Activated CD4-positive, CD25-positive, alpha-beta regulatory T cell treated with anti-CD3 and anti-CD28 coated beads, Interleukin-2, amount 50 U/mL, for 72 hours (primary cell): Measurements from ENCODE around the gene PRR23B.
"Not testable (repeated sequence)": the region's sequence is repeated elsewhere in the genome, so short reads cannot be mapped to it uniquely, and the experiment has no call there.

Source experiments
- DNase-seq: peaks from one replicate; pipeline ENCODE4 v3.0.0; 2021

PRR23B gene

DNA sequence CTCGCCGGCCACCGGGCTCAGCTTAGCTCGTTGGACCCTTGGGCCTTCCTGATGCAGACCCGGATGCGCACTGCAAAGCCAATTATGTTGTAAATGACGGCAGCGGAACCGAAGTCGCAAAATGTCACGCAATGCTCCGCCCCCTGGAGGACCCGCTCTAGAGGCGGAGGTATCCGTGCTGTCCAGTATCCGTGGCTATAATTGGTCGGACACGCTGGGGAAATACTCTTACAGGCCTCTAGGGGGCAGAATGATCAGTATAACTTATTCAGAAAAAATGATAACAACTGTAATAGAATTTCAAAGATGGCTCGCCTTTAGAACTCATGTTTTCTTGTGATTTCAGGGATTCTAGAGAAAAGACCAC lies at the start of gene PRR23B:
Gene PRR23B (minus strand): TSS at position 59 of the 367 bp plus-strand sequence. CDS start 265 bp downstream, outside the sequence.
- no peak for DNase-seq

GRCh38 chr3:139062918-139063317 lies 42.2 kb upstream of the PRR23B start:
- DNase-seq, result no peak

DNA sequence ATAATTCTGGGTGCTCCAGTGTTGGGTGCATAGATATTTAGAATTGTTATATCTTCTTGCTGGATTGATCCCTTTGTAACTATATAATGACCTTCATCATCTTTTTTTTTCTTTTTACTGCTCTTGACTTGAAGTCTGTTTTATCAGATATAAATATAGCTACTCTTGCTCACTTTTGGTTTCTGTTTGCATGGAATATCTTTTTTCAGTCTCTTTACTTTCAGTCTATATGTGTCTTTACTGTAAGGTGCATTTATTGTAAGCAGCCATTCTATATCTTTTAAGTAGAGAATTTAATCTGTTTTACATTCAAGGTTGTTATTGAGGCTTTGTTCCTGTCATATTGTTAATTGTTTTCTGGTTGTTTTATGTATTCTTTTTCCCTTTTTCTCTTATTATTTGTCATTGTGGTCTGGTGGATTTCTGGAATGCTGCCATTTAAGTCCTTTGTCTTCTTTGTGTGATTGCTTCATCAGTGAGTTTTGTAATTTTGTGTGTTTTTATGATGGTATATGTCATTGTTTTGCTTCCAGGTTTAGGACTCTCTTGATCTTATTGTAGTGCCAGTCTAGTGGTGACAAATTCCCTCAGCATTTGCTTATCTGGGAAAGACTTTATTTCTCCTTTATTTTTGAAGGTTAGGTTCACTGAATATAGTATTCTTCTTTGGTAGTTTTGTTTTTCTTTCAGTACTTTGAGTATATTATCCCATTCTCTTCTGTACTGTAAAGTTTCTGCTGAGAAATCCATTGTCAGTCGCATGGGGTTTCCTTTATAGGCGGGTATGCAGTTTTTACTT lies 32.3 kb upstream of the PRR23B start:
- no peak for DNase-seq

- no peak for DNase-seq
Measured at GRCh38 chr3:139044366-139045210, 23.9 kb upstream of the PRR23B start, which contains the start of gene PRR23C. Gene PRR23C, minus strand, starts transcription at chr3:139044892. Its CDS starts 272 bp downstream, at chr3:139044620.

DNA sequence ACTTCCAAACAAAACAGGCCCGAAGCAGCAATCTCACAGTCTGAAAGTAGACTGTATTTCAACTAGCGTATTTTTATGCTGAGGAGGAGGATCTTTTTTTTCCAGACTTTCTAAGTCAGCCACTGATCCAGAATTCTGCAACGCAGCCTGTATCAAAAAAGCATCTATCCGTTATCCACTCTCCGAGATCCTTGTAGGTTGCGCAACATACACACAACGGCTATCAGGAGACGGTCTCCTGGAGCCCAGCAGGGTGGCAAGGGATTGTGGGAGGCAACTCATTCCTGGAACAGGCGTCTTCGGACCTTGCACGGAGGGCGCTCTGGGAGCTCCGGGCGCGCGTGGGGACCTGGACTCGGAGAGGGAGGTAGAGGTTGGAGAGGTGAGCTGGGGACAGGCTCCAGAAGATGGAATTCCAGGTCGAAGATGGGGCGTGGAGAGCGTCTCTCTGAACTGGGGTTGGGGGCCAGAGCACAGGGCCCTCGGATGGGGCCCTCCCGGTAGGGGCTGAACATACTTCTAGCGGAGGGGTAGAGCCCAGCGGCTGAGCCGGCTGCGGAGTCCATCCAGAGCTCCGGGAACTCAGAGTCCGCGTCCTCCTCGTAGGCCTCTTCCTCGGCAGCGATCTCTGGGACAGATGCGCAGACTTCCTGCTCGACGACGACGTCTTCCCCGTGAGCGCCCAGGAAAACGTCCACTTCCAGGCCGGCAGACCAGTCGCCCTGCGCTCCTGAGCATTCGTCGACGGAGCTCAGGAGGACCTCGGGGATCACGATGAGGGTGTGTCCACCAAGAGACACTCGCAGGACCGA lies 23.0 kb upstream of the PRR23B start:
- no peak for DNase-seq

GRCh38 chr3:139037478-139037877 lies 16.8 kb upstream of the PRR23B start:
- DNase-seq, result no peak

DNA sequence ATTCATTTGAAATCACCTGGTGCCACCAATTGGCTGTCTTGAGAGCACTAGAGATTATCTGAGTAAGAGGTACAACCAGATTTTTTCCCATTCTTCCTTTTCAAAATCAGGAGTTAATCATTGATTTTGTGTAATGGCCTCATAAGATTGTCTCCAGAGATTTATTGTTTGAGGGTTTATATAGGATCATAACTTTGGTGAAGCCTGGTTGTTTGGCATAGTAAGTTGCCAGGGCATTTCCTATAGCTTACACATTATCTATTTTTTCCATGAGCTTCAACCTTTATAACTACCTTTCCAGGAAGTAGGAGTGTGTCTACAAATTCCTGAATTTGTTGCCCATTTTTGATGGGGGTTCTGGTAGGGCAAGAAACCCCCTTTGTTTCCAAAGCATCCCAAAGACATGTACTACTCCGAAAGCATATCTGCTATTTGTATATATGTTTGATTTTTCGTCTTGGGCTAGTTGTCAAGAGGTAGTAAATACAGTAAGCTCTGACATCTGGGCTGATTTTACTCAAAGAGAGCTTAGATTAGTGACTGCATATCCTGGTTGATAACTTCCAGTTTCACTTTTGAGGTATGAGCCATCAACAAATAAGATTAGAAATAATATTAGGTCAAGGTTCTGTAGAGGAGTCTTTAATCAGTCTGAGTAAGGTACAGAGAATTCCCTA lies 11.7 kb upstream of the PRR23B start:
- DNase-seq, result no peak

DNA sequence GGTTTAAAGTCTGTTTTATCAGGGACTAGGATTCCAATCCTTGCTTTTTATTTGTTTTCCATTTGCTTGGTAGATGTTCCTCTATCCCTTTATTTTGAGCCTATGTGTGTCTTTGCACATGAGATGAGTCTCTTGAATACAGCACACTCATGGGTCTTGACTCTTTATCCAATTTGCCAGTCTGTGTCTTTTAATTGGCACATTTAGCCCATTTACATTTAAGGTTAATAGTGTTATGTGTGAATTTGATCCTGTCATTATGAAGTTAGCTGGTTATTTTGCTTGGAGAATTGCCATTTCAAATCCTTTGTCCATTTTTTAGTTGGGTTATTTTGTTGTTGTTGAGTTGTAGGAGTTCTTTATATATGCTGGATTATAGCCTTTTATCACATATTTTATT lies 9.8 kb upstream of the PRR23B start:
- not testable (repeated sequence) for DNase-seq

- no peak for DNase-seq
Measured at GRCh38 chr3:139024968-139025367, 4.2 kb upstream of the PRR23B start.

GRCh38 chr3:139020036-139020867 lies 474 bp downstream of the PRR23B start:
- DNase-seq, result no peak

DNA sequence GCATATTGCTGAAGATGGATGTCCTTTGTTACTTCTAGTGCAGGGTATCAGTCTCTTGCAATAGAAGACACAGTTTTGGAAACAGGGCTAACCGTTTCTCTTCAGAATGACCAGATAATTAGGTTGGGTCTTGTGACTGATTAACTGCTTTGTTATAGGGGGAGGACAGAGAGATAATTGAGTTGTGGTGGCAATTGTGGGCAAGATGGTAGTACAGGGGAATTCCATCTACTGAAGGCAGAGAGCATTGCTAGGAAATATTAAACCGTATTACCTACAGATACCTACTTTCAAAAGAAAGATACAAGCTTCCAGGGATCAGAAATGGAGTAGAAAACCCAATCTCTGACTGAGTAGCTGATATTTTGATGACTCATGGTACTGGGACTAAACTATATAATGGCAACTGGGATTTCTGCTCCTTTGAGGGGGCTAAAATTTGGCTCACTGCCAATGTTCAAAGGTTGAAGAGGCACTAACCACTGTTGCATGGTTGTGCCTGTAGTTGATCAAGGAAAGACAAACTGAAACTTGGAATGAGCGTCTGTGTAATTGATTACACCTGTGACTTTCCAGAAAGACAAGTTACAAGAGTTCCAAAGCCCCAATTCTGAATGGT lies 4.2 kb downstream of the PRR23B start:
- no peak for DNase-seq

- DNase-seq, result no peak
Measured at GRCh38 chr3:139006051-139006716, 14.5 kb downstream of the PRR23B start, which contains the start of gene PRR23A. Gene PRR23A, minus strand, starts transcription at chr3:139006268. Its CDS starts 0 bp downstream, at chr3:139006268.

DNA sequence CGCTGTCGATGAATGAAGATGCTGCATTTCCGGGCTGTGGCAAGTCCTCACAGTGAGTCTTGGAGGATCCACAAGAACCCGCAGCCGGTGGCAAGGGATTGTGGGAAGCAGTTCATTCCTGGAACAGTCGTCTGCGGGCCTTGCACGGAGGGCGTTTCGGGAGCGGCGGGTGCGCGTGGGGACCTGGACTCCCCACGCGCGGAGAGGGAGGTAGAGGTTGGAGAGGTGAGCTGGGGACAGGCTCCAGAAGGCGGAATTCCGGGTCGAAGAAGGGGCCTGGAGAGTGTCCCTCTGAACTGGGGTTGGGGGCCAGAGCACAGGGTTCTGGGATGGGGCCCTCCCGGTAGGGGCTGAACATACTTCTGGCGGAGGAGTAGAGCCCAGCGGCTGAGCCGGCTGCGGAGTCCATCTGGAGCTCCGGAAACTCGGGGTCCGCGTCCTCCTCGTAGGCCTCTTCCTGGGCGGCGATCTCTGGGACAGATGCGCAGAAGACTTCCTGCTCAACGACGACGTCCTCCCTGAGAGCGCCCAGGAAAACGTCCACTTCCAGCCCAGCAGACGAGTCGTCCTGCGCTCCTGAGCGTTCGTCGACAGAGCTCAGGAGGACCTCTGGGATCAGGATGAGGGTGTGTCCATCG lies 15.3 kb downstream of the PRR23B start:
- no peak for DNase-seq

- no peak for DNase-seq
Measured at GRCh38 chr3:138995706-138996105, 25.0 kb downstream of the PRR23B start.

- DNase-seq, result no peak
Measured at GRCh38 chr3:138987181-138987580, 33.5 kb downstream of the PRR23B start.

DNA sequence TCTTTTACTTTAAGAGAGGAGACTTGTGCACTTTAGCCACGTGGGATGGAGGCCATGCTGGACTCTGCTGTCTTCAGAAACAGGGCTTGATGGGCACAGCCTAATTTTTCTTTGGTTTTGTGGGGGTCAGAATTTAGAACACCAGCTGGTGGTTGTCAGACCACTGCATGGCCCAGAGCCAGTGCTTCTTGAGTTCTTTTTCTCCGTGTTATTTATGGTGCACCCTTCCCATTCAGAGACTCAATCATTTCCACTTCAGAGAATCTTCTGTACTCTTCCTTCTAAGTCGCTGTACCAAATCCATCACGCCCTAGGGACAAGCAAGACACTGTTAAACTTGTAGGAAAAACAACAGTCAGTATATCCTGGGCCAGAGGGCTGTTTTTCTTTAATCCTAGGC lies 34.8 kb downstream of the PRR23B start:
- no peak for DNase-seq

DNA sequence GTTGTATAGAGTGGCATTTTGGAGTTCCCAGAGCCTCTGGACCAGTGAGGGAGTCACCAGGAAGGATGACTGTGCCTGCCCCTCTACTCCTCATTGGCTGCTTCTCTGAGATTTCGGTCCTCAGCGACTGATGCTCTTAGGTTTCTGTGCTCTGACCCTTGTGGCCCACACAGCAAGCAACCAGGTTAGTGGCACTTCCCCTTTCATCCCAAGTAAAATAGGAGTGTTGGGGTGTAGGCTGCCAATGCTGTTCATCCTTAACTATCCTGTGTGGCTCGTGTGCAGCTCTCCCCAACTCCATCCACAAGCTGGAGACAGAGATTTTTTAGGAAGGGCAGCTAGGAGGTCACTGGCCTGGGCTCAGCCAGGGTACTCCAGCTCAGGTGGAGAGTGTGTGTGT lies 35.9 kb downstream of the PRR23B start:
- DNase-seq, result no peak

GRCh38 chr3:138976047-138976446 lies 44.7 kb downstream of the PRR23B start:
- DNase-seq, result no peak

DNA sequence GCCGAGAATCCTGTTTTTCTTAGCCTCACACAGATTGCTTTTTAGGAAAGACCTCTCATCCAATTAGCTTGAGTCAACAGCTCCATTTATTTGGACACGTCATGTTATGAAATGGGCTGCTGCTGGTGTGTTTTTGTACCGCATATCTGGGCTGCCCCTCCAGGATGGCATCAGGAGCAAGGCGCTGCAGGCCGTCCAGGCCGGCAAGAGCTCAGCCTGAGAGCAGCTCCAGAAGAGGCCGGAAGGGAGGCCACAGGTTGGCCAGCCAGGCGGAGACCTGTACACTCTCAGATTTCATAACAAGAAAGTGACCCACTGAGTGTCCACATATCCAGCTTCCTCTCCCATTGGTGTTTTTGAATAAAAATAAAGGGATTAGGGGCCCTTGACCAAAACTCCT lies 45.4 kb downstream of the PRR23B start:
- DNase-seq, result no peak

DNA sequence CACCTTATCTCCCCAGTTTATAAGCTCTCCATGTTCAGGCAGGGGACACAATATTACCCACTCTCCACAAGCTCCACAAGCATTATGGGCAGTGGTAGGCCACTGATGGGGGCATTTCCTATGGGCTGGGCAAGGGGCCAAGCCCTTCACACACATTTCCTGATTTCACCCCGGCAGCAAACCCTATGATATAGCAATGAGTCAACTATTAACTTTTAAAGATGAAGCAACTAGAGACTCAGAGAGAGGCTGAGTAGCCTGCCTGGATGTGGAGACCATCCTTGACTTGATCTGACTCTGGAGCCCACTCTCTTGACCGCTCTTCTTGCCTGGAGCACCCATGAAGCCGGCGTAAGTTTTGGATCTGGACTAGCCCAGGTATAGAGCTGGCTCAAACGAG lies 46.3 kb downstream of the PRR23B start:
- DNase-seq, result no peak
